ENCODE measurements around the gene ADAMTS16.

ADAMTS16 gene

GRCh38 chr5:5239191-5239590 is 99.1 kb downstream of the ADAMTS16 start:
- DNase-seq = no peak

GRCh38 chr5:5240234-5240633 is 100.1 kb downstream of the ADAMTS16 start:
- DNase-seq = no peak

- no peak for DNase-seq
Observed at GRCh38 chr5:5242056-5242455, 101.9 kb downstream of the ADAMTS16 start.

GRCh38 chr5:5246736-5247135 is 106.6 kb downstream of the ADAMTS16 start:
- no peak for DNase-seq

- DNase-seq = no peak
Observed at GRCh38 chr5:5250758-5251157, 110.6 kb downstream of the ADAMTS16 start.

- no peak for DNase-seq
Observed at GRCh38 chr5:5252106-5252505, 112.0 kb downstream of the ADAMTS16 start.

- no peak for DNase-seq
Observed at GRCh38 chr5:5257353-5257752, 117.2 kb downstream of the ADAMTS16 start.

GRCh38 chr5:5258564-5258963 is 118.4 kb downstream of the ADAMTS16 start:
- no peak for DNase-seq

- DNase-seq = no peak
Observed at GRCh38 chr5:5264727-5265126, 124.6 kb downstream of the ADAMTS16 start.

- DNase-seq = no peak
Observed at GRCh38 chr5:5266297-5266696, 126.2 kb downstream of the ADAMTS16 start.

GRCh38 chr5:5270161-5270560 is 130.0 kb downstream of the ADAMTS16 start:
- no peak for DNase-seq

- no peak for DNase-seq
Observed at GRCh38 chr5:5270958-5271785, 131.0 kb downstream of the ADAMTS16 start.

- DNase-seq = no peak
Observed at GRCh38 chr5:5271786-5272321, 131.7 kb downstream of the ADAMTS16 start.

- DNase-seq = no peak
Observed at GRCh38 chr5:5273398-5273797, 133.3 kb downstream of the ADAMTS16 start.

- DNase-seq = no peak
Observed at GRCh38 chr5:5273976-5274375, 133.8 kb downstream of the ADAMTS16 start.

GRCh38 chr5:5275211-5275610 is 135.1 kb downstream of the ADAMTS16 start:
- no peak for DNase-seq

GRCh38 chr5:5276430-5276829 is 136.3 kb downstream of the ADAMTS16 start:
- DNase-seq = no peak

GRCh38 chr5:5276951-5277517 is 136.9 kb downstream of the ADAMTS16 start:
- DNase-seq = no peak

GRCh38 chr5:5278201-5278814 is 138.2 kb downstream of the ADAMTS16 start:
- no peak for DNase-seq

GRCh38 chr5:5278815-5279381 is 138.8 kb downstream of the ADAMTS16 start:
- DNase-seq = no peak

- no peak for DNase-seq
Observed at GRCh38 chr5:5285906-5286305, 145.8 kb downstream of the ADAMTS16 start.

- DNase-seq = no peak
Observed at GRCh38 chr5:5287419-5287818, 147.3 kb downstream of the ADAMTS16 start.

GRCh38 chr5:5288201-5288600 is 148.1 kb downstream of the ADAMTS16 start:
- DNase-seq = no peak

- no peak for DNase-seq
Observed at GRCh38 chr5:5289537-5289936, 149.4 kb downstream of the ADAMTS16 start.
